ENCODE measurements around the gene P2RY11. TPM values are rescaled to one million over a fixed set of nuclear protein-coding genes. Genes with fewer than 3 reads are reported as not detected.
A peak's percentile ranks its signal among the peaks of the same experiment; 100 is the strongest.

Gene P2RY11
- total RNA-seq, 2 donors from 2014 or later = 10.1 to 12.9 TPM

- intact Hi-C loops (cut with DNase I, micrococcal nuclease) = no loop called here
- ATAC-seq = no peak
Observed at GRCh38 chr19:10091895-10092641, 19.4 kb upstream of the P2RY11 start.

GRCh38 chr19:10092648-10093294, 18.7 kb upstream of the P2RY11 start:
- intact Hi-C loops (cut with DNase I, micrococcal nuclease) = no loop called here
- no peak for ATAC-seq
- no peak for DNase-seq

More at GRCh38 chr19:10091895-10092641, 19.4 kb upstream of the P2RY11 start:
- DNase-seq = no peak

- DNase-seq = no peak
- intact Hi-C loops (cut with DNase I, micrococcal nuclease) = no loop called here
- ATAC-seq = no peak
Observed at GRCh38 chr19:10093295-10094186, 18.0 kb upstream of the P2RY11 start.

GRCh38 chr19:10095622-10095947, 15.9 kb upstream of the P2RY11 start:
- no peak for DNase-seq
- no peak for ATAC-seq
- intact Hi-C loops (cut with DNase I, micrococcal nuclease) = no loop called here

GRCh38 chr19:10095948-10096614, 15.4 kb upstream of the P2RY11 start:
- ATAC-seq = peak; percentile 92
- peak; percentile 85 to 90 for DNase-seq
- intact Hi-C loops (cut with DNase I, micrococcal nuclease) = no loop called here

- intact Hi-C loops (cut with DNase I, micrococcal nuclease) = no loop called here
- DNase-seq = peak in 1 of 2 donors; percentile 47
- no peak for ATAC-seq
Observed at GRCh38 chr19:10096615-10096963, 14.9 kb upstream of the P2RY11 start.

- intact Hi-C loops (cut with DNase I, micrococcal nuclease) = no loop called here
- ATAC-seq (no peak), DNase-seq (no peak)
Observed at GRCh38 chr19:10100163-10100785, 11.2 kb upstream of the P2RY11 start.

- ATAC-seq = no peak
- no peak for DNase-seq
- intact Hi-C loops (cut with DNase I, micrococcal nuclease) = no loop called here
Observed at GRCh38 chr19:10102787-10103236, 8.7 kb upstream of the P2RY11 start.

GRCh38 chr19:10104130-10104513, 7.4 kb upstream of the P2RY11 start:
- ATAC-seq (no peak), DNase-seq (no peak)
- intact Hi-C loops (cut with DNase I, micrococcal nuclease) = no loop called here

GRCh38 chr19:10104665-10105508, 6.6 kb upstream of the P2RY11 start:
- intact Hi-C loops (cut with DNase I, micrococcal nuclease) = no loop called here
- DNase-seq (no peak), ATAC-seq (no peak)

GRCh38 chr19:10105509-10106099, 5.9 kb upstream of the P2RY11 start:
- ATAC-seq (no peak), DNase-seq (no peak)
- intact Hi-C loops (cut with DNase I, micrococcal nuclease) = no loop called here

GRCh38 chr19:10106100-10106936, 5.2 kb upstream of the P2RY11 start, which contains the start of gene PPAN:
TSS of gene PPAN (plus strand) at chr19:10106362. CDS start at chr19:10106395, 33 bp downstream.
- intact Hi-C loops (cut with DNase I, micrococcal nuclease) = no loop called here
- ATAC-seq = peak; percentile 97
- DNase-seq = peak; percentile 99

- DNase-seq (no peak), ATAC-seq (no peak)
- intact Hi-C loops (cut with DNase I, micrococcal nuclease) = no loop called here
Observed at GRCh38 chr19:10107254-10107653, 4.2 kb upstream of the P2RY11 start.

- DNase-seq = no peak
- ATAC-seq = no peak
- intact Hi-C loops (cut with DNase I, micrococcal nuclease) = no loop called here
Observed at GRCh38 chr19:10107817-10108367, 3.6 kb upstream of the P2RY11 start.

- ATAC-seq = no peak
- DNase-seq = no peak
- intact Hi-C loops (cut with DNase I, micrococcal nuclease) = no loop called here
Observed at GRCh38 chr19:10109528-10109927, 2.0 kb upstream of the P2RY11 start.
